NCI-H69 (cell line): ENCODE results near the gene PKD1.

Source experiments
- DNase-seq: peaks from one replicate; lab custom pipeline; 2025; lab: John Stamatoyannopoulos, UW

The PKD1 gene

GRCh38 chr16:2135770-2136490 is at the start of gene PKD1:
TSS of gene PKD1 (minus strand) at chr16:2135898. CDS start at chr16:2135689, 209 bp downstream.
- DNase-seq = peak; percentile 95

GRCh38 chr16:2184962-2185361 is 49.3 kb upstream of the PKD1 start:
- no peak for DNase-seq

GRCh38 chr16:2184346-2184745 is 48.6 kb upstream of the PKD1 start:
- DNase-seq = no peak

GRCh38 chr16:2183671-2184070 is 48.0 kb upstream of the PKD1 start:
- no peak for DNase-seq

GRCh38 chr16:2181952-2182351 is 46.3 kb upstream of the PKD1 start:
- no peak for DNase-seq

GRCh38 chr16:2180962-2181923 is 45.5 kb upstream of the PKD1 start:
- no peak for DNase-seq

GRCh38 chr16:2180461-2180860 is 44.8 kb upstream of the PKD1 start:
- DNase-seq = no peak

- DNase-seq = no peak
Observed at GRCh38 chr16:2179576-2179975, 43.9 kb upstream of the PKD1 start.

GRCh38 chr16:2179107-2179501 is 43.4 kb upstream of the PKD1 start:
- DNase-seq = no peak

- DNase-seq = no peak
Observed at GRCh38 chr16:2178321-2179106, 42.8 kb upstream of the PKD1 start.

- DNase-seq = no peak
Observed at GRCh38 chr16:2177561-2177960, 41.9 kb upstream of the PKD1 start.

GRCh38 chr16:2177101-2177500 is 41.4 kb upstream of the PKD1 start:
- no peak for DNase-seq

- DNase-seq = no peak
Observed at GRCh38 chr16:2176047-2176446, 40.3 kb upstream of the PKD1 start.

- no peak for DNase-seq
Observed at GRCh38 chr16:2175454-2175853, 39.8 kb upstream of the PKD1 start.

- DNase-seq = no peak
Observed at GRCh38 chr16:2174396-2175131, 38.9 kb upstream of the PKD1 start.

- DNase-seq = no peak
Observed at GRCh38 chr16:2173916-2174315, 38.2 kb upstream of the PKD1 start.

GRCh38 chr16:2173366-2173765 is 37.7 kb upstream of the PKD1 start:
- no peak for DNase-seq

- DNase-seq = no peak
Observed at GRCh38 chr16:2172688-2173335, 37.1 kb upstream of the PKD1 start.

GRCh38 chr16:2171601-2172178 is 36.0 kb upstream of the PKD1 start:
- no peak for DNase-seq

- DNase-seq = no peak
Observed at GRCh38 chr16:2170587-2171435, 35.1 kb upstream of the PKD1 start.
